Measurements from ENCODE around the gene PTPRS. TPM values are rescaled to one million over a fixed set of nuclear protein-coding genes. Genes with fewer than 3 reads are reported as not detected.

The PTPRS gene
- total RNA-seq, 2 donors from 2014 or later, result 2.3 TPM

Other genes starting within 250 kb of the PTPRS start
- gene ZNRF4, start 114.6 kb upstream of the PTPRS start, total RNA-seq, result not detected
- 1 to 10 TPM in 1 of 2 donors, under 1 TPM in 1; 0.82 to 1.7 TPM for gene TINCR, start 227.1 kb upstream of the PTPRS start, total RNA-seq

Measured in activated naive CD4-positive, alpha-beta T cell treated with anti-CD3 and anti-CD28 coated beads, Interleukin-2, amount 50 U/mL, for 72 hours (primary cell).